ENCODE results near the gene TMSB10. TPM values are rescaled to one million over a fixed set of nuclear protein-coding genes. Genes with fewer than 3 reads are reported as not detected.

Gene TMSB10
- total RNA-seq, 2 experiments from 2014 or later, result 869 to 1,901 TPM

DNA sequence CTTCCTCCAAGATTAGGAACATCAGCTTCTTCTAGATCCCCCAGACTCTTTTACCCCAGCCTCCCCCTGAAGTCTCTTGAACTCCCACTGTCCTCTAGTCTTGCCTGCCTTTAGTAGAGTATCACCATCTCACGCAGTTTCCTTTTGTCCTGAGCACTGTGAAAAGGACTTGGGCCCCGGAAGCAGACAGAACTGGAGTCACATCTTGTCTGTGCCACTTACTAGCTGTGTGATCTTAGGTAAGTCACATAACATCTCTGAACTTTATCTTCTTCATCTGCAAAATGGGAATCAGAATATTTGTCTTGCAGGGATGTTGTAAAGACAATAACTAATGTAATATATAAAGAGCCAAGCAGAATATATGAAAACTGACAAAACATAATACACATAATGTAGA is 16.1 kb upstream of the TMSB10 start:
- DNase-seq (ENCODE audit: low spot score), result peak; percentile 25
- H2AFZ ChIP-seq (ENCODE audit: low read length), result peak overlapping the region; percentile 92
- intact Hi-C loops (cut with micrococcal nuclease; ENCODE audit: unreplicated experiment), result loop anchor here (2.0 kb wide), 2 partner anchors 35 to 73 kb away; no protein-coding TSS in a partner anchor
- ChIA-PET CTCF (ENCODE audit: unreplicated experiment) (interaction anchor here (1.0 to 1.9 kb wide), 2 partner anchors 37 to 51 kb away, joined by 4 to 8 read pairs; no protein-coding TSS in a partner anchor), POLR2A (interaction anchor here (0.5 to 3.1 kb wide), 10 partner anchors 11 to 98 kb away, joined by 3 to 10 read pairs (median 4); partner anchors contain the start of gene TMSB10)
- BruUV-seq (replicated peaks), result no TSS peak
- H3K27ac ChIP-seq (ENCODE audit: low read depth, low read length, poor library complexity, severe bottlenecking), result peak overlapping the region; percentile 57
- no peaks in the 10 kb centered on the region for H3K9me2 ChIP-seq (ENCODE audit: insufficient read depth, low read length)
- H3K4me1 ChIP-seq (ENCODE audit: insufficient read depth, low read length, poor library complexity, severe bottlenecking), result peaks cover 25% of the 10 kb centered on the region
- TF ChIP-seq, protein P1, sequence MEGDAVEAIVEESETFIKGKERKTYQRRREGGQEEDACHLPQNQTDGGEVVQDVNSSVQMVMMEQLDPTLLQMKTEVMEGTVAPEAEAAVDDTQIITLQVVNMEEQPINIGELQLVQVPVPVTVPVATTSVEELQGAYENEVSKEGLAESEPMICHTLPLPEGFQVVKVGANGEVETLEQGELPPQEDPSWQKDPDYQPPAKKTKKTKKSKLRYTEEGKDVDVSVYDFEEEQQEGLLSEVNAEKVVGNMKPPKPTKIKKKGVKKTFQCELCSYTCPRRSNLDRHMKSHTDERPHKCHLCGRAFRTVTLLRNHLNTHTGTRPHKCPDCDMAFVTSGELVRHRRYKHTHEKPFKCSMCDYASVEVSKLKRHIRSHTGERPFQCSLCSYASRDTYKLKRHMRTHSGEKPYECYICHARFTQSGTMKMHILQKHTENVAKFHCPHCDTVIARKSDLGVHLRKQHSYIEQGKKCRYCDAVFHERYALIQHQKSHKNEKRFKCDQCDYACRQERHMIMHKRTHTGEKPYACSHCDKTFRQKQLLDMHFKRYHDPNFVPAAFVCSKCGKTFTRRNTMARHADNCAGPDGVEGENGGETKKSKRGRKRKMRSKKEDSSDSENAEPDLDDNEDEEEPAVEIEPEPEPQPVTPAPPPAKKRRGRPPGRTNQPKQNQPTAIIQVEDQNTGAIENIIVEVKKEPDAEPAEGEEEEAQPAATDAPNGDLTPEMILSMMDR (conservative IDR thresholded peaks at IDR 0.05; ENCODE audit: low read length), result no peak
- no peak for TF ChIP-seq EZH2phosphoT487 (IDR thresholded peaks at IDR 0.05; ENCODE audit: borderline replicate concordance, low read depth, low read length)
- H3K4me3 ChIP-seq (ENCODE audit: low read depth, low read length, poor library complexity, severe bottlenecking), result peak overlapping the region; percentile 57
- no peaks in the 10 kb centered on the region for H3K36me3 ChIP-seq (ENCODE audit: insufficient read depth, low read length)
- H3K9me3 ChIP-seq (ENCODE audit: low read length), result no peaks in the 10 kb centered on the region
- H3K4me2 ChIP-seq (ENCODE audit: low read length), result peak overlapping the region; percentile 70
- no peaks in the 10 kb centered on the region for H3K79me2 ChIP-seq (ENCODE audit: insufficient read depth, low read depth, low read length)
- H4K20me1 ChIP-seq (ENCODE audit: insufficient read depth, low read length), result no peaks in the 10 kb centered on the region

GRCh38 chr2:84891355-84892010 is 14.0 kb upstream of the TMSB10 start:
- TF ChIP-seq, protein P1 (conservative IDR thresholded peaks at IDR 0.05; ENCODE audit: low read length), result no peak
- TF ChIP-seq EZH2phosphoT487 (IDR thresholded peaks at IDR 0.05; ENCODE audit: borderline replicate concordance, low read depth, low read length), result no peak
- no peak for DNase-seq (ENCODE audit: low spot score)
- Histone ChIP-seq H3K9me2 (ENCODE audit: insufficient read depth, low read length) (no peaks in the 10 kb centered on the region), H3K4me1 (ENCODE audit: insufficient read depth, low read length, poor library complexity, severe bottlenecking) (peaks cover 35% of the 10 kb centered on the region), H2AFZ (ENCODE audit: low read length) (no peak overlapping the region), H3K4me2 (ENCODE audit: low read length) (no peak overlapping the region), H3K36me3 (ENCODE audit: insufficient read depth, low read length) (no peaks in the 10 kb centered on the region), H3K9me3 (ENCODE audit: low read length) (no peaks in the 10 kb centered on the region), H3K27ac (ENCODE audit: low read depth, low read length, poor library complexity, severe bottlenecking) (no peak overlapping the region), H4K20me1 (ENCODE audit: insufficient read depth, low read length) (no peaks in the 10 kb centered on the region), H3K4me3 (ENCODE audit: low read depth, low read length, poor library complexity, severe bottlenecking) (no peak overlapping the region), H3K79me2 (ENCODE audit: insufficient read depth, low read depth, low read length) (no peaks in the 10 kb centered on the region)
- ChIA-PET CTCF (ENCODE audit: unreplicated experiment) (no interaction called here), POLR2A (interaction anchor here (0.5 to 1.4 kb wide), 3 partner anchors 9 to 769 kb away, joined by 3 to 4 read pairs (median 3); no protein-coding TSS in a partner anchor)
- intact Hi-C loops (cut with micrococcal nuclease; ENCODE audit: unreplicated experiment), result no loop called here
- no TSS peak for BruUV-seq (replicated peaks)

DNA sequence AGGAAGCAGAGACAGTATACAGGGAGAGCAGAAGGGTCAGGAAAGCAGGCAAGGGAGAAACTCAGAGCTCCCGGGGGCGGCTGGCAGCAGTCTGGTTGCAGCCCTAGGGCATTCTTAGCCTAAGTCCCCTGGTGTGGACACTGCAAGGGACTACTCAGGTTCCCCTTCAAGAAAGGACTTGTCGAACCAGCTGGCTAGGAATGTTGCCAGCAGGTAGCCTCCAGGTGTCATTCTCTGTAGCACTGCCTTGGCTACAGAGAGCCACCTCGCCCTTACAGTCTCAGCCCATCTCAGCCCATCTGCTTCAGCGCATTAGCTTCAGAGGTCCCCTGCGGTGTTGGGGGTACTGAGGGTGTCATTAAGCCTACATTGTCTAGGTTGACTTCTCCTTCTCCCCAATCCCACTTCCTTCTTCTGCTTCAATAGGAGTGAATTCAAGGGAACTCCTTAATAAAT is 11.3 kb upstream of the TMSB10 start:
- TF ChIP-seq, protein P1 (conservative IDR thresholded peaks at IDR 0.05; ENCODE audit: low read length), result no peak
- no peak for TF ChIP-seq EZH2phosphoT487 (IDR thresholded peaks at IDR 0.05; ENCODE audit: borderline replicate concordance, low read depth, low read length)
- H3K27ac ChIP-seq (ENCODE audit: low read depth, low read length, poor library complexity, severe bottlenecking), result peak overlapping the region; percentile 38
- H3K36me3 ChIP-seq (ENCODE audit: insufficient read depth, low read length), result no peaks in the 10 kb centered on the region
- peak overlapping the region; percentile 9 for H3K4me3 ChIP-seq (ENCODE audit: low read depth, low read length, poor library complexity, severe bottlenecking)
- no peaks in the 10 kb centered on the region for H3K79me2 ChIP-seq (ENCODE audit: insufficient read depth, low read depth, low read length)
- ChIA-PET CTCF (ENCODE audit: unreplicated experiment) (no interaction called here), POLR2A (interaction anchor here (0.8 to 1.6 kb wide), 3 partner anchors 12 to 80 kb away, joined by 3 to 4 read pairs (median 4); no protein-coding TSS in a partner anchor)
- peak overlapping the region; percentile 97 for H2AFZ ChIP-seq (ENCODE audit: low read length)
- intact Hi-C loops (cut with micrococcal nuclease; ENCODE audit: unreplicated experiment), result no loop called here
- H3K9me3 ChIP-seq (ENCODE audit: low read length), result no peaks in the 10 kb centered on the region
- no peaks in the 10 kb centered on the region for H3K9me2 ChIP-seq (ENCODE audit: insufficient read depth, low read length)
- no peaks in the 10 kb centered on the region for H4K20me1 ChIP-seq (ENCODE audit: insufficient read depth, low read length)
- no TSS peak for BruUV-seq (replicated peaks)
- no peak for DNase-seq (ENCODE audit: low spot score)
- peak overlapping the region; percentile 57 for H3K4me2 ChIP-seq (ENCODE audit: low read length)
- H3K4me1 ChIP-seq (ENCODE audit: insufficient read depth, low read length, poor library complexity, severe bottlenecking), result peaks cover 40% of the 10 kb centered on the region
